Pancreas (tissue), 10 donors: ENCODE data around the gene PISD. TPM values are rescaled to one million over a fixed set of nuclear protein-coding genes. Genes with fewer than 3 reads are reported as not detected.

ENCODE experiments used
- ATAC-seq, 4 donors: fragments of 200-7000 bp; cut with Tn5 transposase; one replicate each; pipeline versions ENCODE4 v1.8.0 to v1.9.1; 2020; ENCODE audit warnings: mild to moderate bottlenecking in 4 of 4, moderate library complexity in 4 of 4
- DNase-seq, 6 donors: peaks; one replicate each; pipeline ENCODE4 v3.0.0-alpha.2; 2020
- FAIRE-seq: peaks from 2 replicates; lab custom pipeline; 2012; peaks lifted over from hg19 to GRCh38; lab: Jason Lieb, UNC
- H3K27ac ChIP-seq, 4 donors: fragments of 200-600 bp; sonication (generic); 1 replicate in 3 of 4; 2 replicates in 1 of 4; pipeline versions ENCODE4 v1.5.0 to v1.8.0; 2020
- H3K27me3 ChIP-seq, 4 donors: fragments of 200-600 bp; one replicate each; pipeline ENCODE4 v1.8.0; 2021
- H3K36me3 ChIP-seq, 3 donors: fragments of 200-600 bp; sonication (generic) in 1 of 3; one replicate each; pipeline versions ENCODE4 v1.5.0 to v1.8.0; 2020 to 2021
- H3K4me1 ChIP-seq, 3 donors: fragments of 200-600 bp; one replicate each; pipeline ENCODE4 v1.8.0; 2021
- H3K4me3 ChIP-seq, 4 donors: fragments of 200-600 bp; sonication (generic) in 2 of 4; one replicate each; pipeline versions ENCODE4 v1.5.0 to v1.8.0; 2020 to 2021
- H3K9me3 ChIP-seq, 4 donors: fragments of 200-600 bp; one replicate each; pipeline ENCODE4 v1.8.0; 2021
- WGBS, 2 donors: extraction: QIAGEN DNeasy Blood & Tissue Kit; methylation state at CpG; one replicate each; pipeline ENCODE4 v1.1.7; 2013; 5-methylcytosine and 5-hydroxymethylcytosine counted together
- intact Hi-C, 3 donors: fragments of 100-400 bp; cut with DNase I; formaldehyde crosslinking; loops; one replicate each; pipeline versions ENCODE4 v1.11.1 to v1.14.2; 2022
- microRNA-seq, 2 donors: library from miRNA; unstranded; fragments of <30 nt; microRNA quantifications; one replicate each; pipeline versions ENCODE4 to v1.1.0, GENCODE V29; 2019 to 2020
- polyA plus RNA-seq, 2 donors: library from polyadenylated mRNA; stranded (reverse); fragments of 200-250 nt; gene quantifications; one replicate each; pipeline ENCODE4 v1.2.3, GENCODE V29; 2013
- total RNA-seq, 6 donors: library from RNA; stranded (reverse); fragmentation: NEBNext Ultra II Directional in 4 of 6; extraction: Animal tissue kit (Norgen Biotek cat#: 25700) in 4 of 6; gene quantifications; one replicate each; pipeline versions ENCODE4 v1.2.1 to v1.2.4, GENCODE V29; 2021 to 2023
- TF ChIP-seq, protein P1 (sequence below), 4 donors: fragments of 200-600 bp; sonication (generic) in 3 of 4; IDR thresholded peaks; one replicate each; pipeline versions ENCODE4 v1.5.0 to v1.8.0; 2021; ENCODE audit warnings: antibody characterized with exemption in 4 of 4
- donor health status: healthy with polysubstance abuse.
- donor health status: DM: no; HTN: no; CAD: no; lungs with moderate emphysema.
- donor health status: DM: no; HTN: no; CAD: no.
- donor health status: control.
- donor health status: control.
- donor health status: Bipolar disorder and iron deficiency.
- donor health status: DM: yes; HTN: yes; CAD: no.
- donor health status: DM: no; HTN: no; CAD: no.
- donor health status: DM: no; HTN: no; CAD: no.
- donor health status: DM: yes; HTN: yes; CAD: no.

PISD gene
- total and polyA plus RNA-seq, 8 donors: 11.6 to 48.3 (median 19.2) TPM

GRCh38 chr22:31572939-31573338 lies 89.1 kb downstream of the PISD start:
- H3K27me3 ChIP-seq: no peaks in the 10 kb centered on the region
- H3K9me3 ChIP-seq: no peaks in the 10 kb centered on the region
- FAIRE-seq: no peak
- TF ChIP-seq, protein P1, sequence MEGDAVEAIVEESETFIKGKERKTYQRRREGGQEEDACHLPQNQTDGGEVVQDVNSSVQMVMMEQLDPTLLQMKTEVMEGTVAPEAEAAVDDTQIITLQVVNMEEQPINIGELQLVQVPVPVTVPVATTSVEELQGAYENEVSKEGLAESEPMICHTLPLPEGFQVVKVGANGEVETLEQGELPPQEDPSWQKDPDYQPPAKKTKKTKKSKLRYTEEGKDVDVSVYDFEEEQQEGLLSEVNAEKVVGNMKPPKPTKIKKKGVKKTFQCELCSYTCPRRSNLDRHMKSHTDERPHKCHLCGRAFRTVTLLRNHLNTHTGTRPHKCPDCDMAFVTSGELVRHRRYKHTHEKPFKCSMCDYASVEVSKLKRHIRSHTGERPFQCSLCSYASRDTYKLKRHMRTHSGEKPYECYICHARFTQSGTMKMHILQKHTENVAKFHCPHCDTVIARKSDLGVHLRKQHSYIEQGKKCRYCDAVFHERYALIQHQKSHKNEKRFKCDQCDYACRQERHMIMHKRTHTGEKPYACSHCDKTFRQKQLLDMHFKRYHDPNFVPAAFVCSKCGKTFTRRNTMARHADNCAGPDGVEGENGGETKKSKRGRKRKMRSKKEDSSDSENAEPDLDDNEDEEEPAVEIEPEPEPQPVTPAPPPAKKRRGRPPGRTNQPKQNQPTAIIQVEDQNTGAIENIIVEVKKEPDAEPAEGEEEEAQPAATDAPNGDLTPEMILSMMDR (IDR thresholded peaks at IDR 0.05): no peak
- 75 to 86% methylated on average over 5 of the region's 5 CpGs for WGBS, 2 donors
- H3K36me3 ChIP-seq: no peaks in the 10 kb centered on the region
- H3K4me3 ChIP-seq: no peak overlapping the region
- ATAC-seq: no peak
- no peak overlapping the region for H3K27ac ChIP-seq
- intact Hi-C loops: loop anchor here in 1 of 3 donors (10.0 kb wide), 1 partner anchor 52 kb away; no protein-coding TSS in a partner anchor
- DNase-seq: no peak
- no peaks in the 10 kb centered on the region for H3K4me1 ChIP-seq

- H3K9me3 ChIP-seq: no peaks in the 10 kb centered on the region
- H3K27me3 ChIP-seq: no peaks in the 10 kb centered on the region
- no peak overlapping the region for H3K27ac ChIP-seq
- no peak for DNase-seq
- FAIRE-seq: no peak
- 86 to 97% methylated on average over 1 of the region's 1 CpG for WGBS, 2 donors
- no peaks in the 10 kb centered on the region for H3K36me3 ChIP-seq
- no peak overlapping the region for H3K4me3 ChIP-seq
- intact Hi-C loops: no loop called here
- H3K4me1 ChIP-seq: no peaks in the 10 kb centered on the region
- TF ChIP-seq, protein P1 (IDR thresholded peaks at IDR 0.05): no peak
- no peak for ATAC-seq
Observed at GRCh38 chr22:31569126-31569525, 92.9 kb downstream of the PISD start.

Small RNA genes within 50 kb of the gene (microRNA-seq; reads per million reads assigned to microRNA genes)
- 0 to 0.39 reads per million in 2 donors for gene MIR7109

Other genes with a start within 250 kb of the PISD start
- gene EIF4ENIF1, start 172.4 kb downstream of the PISD start, total RNA-seq: 10 to 100 TPM in 4 of 6 donors, 1 to 10 TPM in 2; 8.8 to 15.3 (median 10.7) TPM
- 1 to 10 TPM; 6.9 to 9.5 TPM for gene EIF4ENIF1, start 172.4 kb downstream of the PISD start, polyA plus RNA-seq
- gene SFI1, start 165.7 kb downstream of the PISD start, total RNA-seq: 10 to 100 TPM; 10.8 to 26.0 (median 13.7) TPM
- gene SFI1, start 165.7 kb downstream of the PISD start, polyA plus RNA-seq: 10 to 100 TPM; 58.9 to 60.3 TPM
- gene PRR14L, start 87.9 kb upstream of the PISD start, total RNA-seq: 10 to 100 TPM; 16.3 to 32.8 (median 19.3) TPM
- 1 to 10 TPM; 5.3 to 7.0 TPM for gene PRR14L, start 87.9 kb upstream of the PISD start, polyA plus RNA-seq
- 10 to 100 TPM in 1 of 6 donors, 1 to 10 TPM in 5; 5.9 to 17.2 (median 9.0) TPM for gene DEPDC5, start 91.8 kb upstream of the PISD start, total RNA-seq
- 10 to 100 TPM in 1 of 2 donors, 1 to 10 TPM in 1; 7.7 to 10.1 TPM for gene DEPDC5, start 91.8 kb upstream of the PISD start, polyA plus RNA-seq